HCT116 (cell line): ENCODE measurements around the gene CASK. TPM values are rescaled to one million over a fixed set of nuclear protein-coding genes. Genes with fewer than 3 reads are reported as not detected.

ENCODE experiments used
- ATAC-seq: fragments of 200-7000 bp; cut with Tn5 transposase; 2 replicates; pipeline ENCODE4 v1.9.1; 2020; ENCODE audit warnings: mild to moderate bottlenecking, moderate library complexity
- BruUV-seq: library from RNA; stranded (reverse); fragments of 400-500 nt; replicated peaks from 2 replicates; lab custom pipeline; 2021; lab: Mats Ljungman, UMichigan
- CTCF ChIA-PET: fragments of 300-600 bp; sonication (Branson Sonifier 250); formaldehyde crosslinking; loops from one replicate; lab custom pipeline; 2021; ENCODE audit warnings: antibody characterized with exemption; lab: Charles Lee
- POLR2A ChIA-PET: fragments of 300-600, 350-600 bp; sonication (Branson Sonifier 250); formaldehyde crosslinking; loops from one replicate; lab custom pipeline; 2021; ENCODE audit warnings: antibody characterized with exemption; lab: Charles Lee
- RAD21 ChIA-PET, 2 experiments: fragments of 300-600 bp; sonication (Branson Sonifier 250); formaldehyde crosslinking; loops; one replicate each; lab custom pipeline; 2023; ENCODE audit warnings: low total read pairs in 2 of 2; ENCODE audit not compliant: uncharacterized antibody in 2 of 2, unreplicated experiment in 2 of 2, low non-redundant PET in 1 of 2; lab: Charles Lee
- DNase-seq: peaks from one replicate; pipeline ENCODE4 v3.0.0-alpha.2; 2010; ENCODE audit warnings: low read depth, low spot score
- H2AFZ ChIP-seq: fragments of 200-600 bp; shearing (Covaris generic), sonication (generic); 2 replicates; pipeline ENCODE4 v1.6.1; 2017; ENCODE audit warnings: low read depth, mixed run types, mixed read lengths, antibody characterized with exemption, low read length; ENCODE audit not compliant: poor library complexity, severe bottlenecking
- H3K27ac ChIP-seq: 2 replicates; pipeline ENCODE4 v1.5.1; 2012; ENCODE audit warnings: low read depth, low read length
- H3K27me3 ChIP-seq: fragments of 200-600 bp; sonication (generic); 2 replicates; pipeline ENCODE4 v1.6.1; 2016; ENCODE audit warnings: mixed run types, low read length, mixed read lengths; ENCODE audit not compliant: insufficient read depth
- H3K36me3 ChIP-seq, 2 experiments: fragments of 200-500 bp in 1 of 2; fragments of 200-600 bp in 1 of 2; sonication (Bioruptor generic) in 1 of 2; sonication (generic) in 1 of 2; 2 replicates each; pipeline versions ENCODE4 v1.5.1 to v1.6.1; 2014 to 2016; ENCODE audit warnings: low read length in 2 of 2, inconsistent platforms in 1 of 2, mixed read lengths in 1 of 2, mixed run types in 1 of 2; ENCODE audit not compliant: insufficient read depth in 2 of 2, control insufficient read depth in 1 of 2
- H3K4me1 ChIP-seq, 2 experiments: fragments of 200-600 bp in 1 of 2; sonication (generic) in 1 of 2; 2 replicates each; pipeline versions ENCODE4 v1.5.1 to v1.6.1; 2012 to 2017; ENCODE audit warnings: low read length in 2 of 2, inconsistent platforms in 1 of 2, mild to moderate bottlenecking in 1 of 2, mixed read lengths in 1 of 2, mixed run types in 1 of 2, moderate library complexity in 1 of 2; ENCODE audit not compliant: insufficient read depth in 2 of 2, control insufficient read depth in 1 of 2
- H3K4me2 ChIP-seq: fragments of 200-600 bp; sonication (generic); 2 replicates; pipeline ENCODE4 v1.6.1; 2017; ENCODE audit warnings: mixed run types, low read length, mixed read lengths
- H3K4me3 ChIP-seq, 2 experiments: fragments of 200-600 bp in 1 of 2; sonication (generic) in 1 of 2; replicated peaks in 1 of 2; 2 replicates each; pipeline ENCODE4 v1.5.1; 2011 to 2016; ENCODE audit warnings: low read length in 2 of 2, control low read depth in 1 of 2, low read depth in 1 of 2, mild to moderate bottlenecking in 1 of 2, mixed read lengths in 1 of 2, mixed run types in 1 of 2
- H3K79me2 ChIP-seq: fragments of 200-600 bp; sonication (generic); 2 replicates; pipeline ENCODE4 v1.6.1; 2017; ENCODE audit warnings: mild to moderate bottlenecking, mixed run types, low read length, moderate library complexity, mixed read lengths; ENCODE audit not compliant: insufficient read depth
- H3K9ac ChIP-seq: fragments of 200-600 bp; sonication (generic); 2 replicates; pipeline ENCODE4 v1.6.1; 2016; ENCODE audit warnings: low read length, mixed read lengths
- H3K9me2 ChIP-seq: fragments of 200-600 bp; sonication (generic), shearing (Covaris generic); 2 replicates; pipeline ENCODE4 v1.6.1; 2017; ENCODE audit warnings: mixed run types, mild to moderate bottlenecking, moderate library complexity; ENCODE audit not compliant: insufficient read depth
- H3K9me3 ChIP-seq, 2 experiments: fragments of 200-500 bp in 1 of 2; fragments of 200-600 bp in 1 of 2; sonication (Bioruptor generic) in 1 of 2; sonication (generic) in 1 of 2; 2 replicates each; pipeline ENCODE4 v1.6.1; 2014 to 2017; ENCODE audit warnings: low read length in 2 of 2, mixed read lengths in 2 of 2, inconsistent platforms in 1 of 2, low read depth in 1 of 2, mild to moderate bottlenecking in 1 of 2, mixed run types in 1 of 2, moderate library complexity in 1 of 2; ENCODE audit not compliant: control insufficient read depth in 1 of 2, insufficient read depth in 1 of 2
- H4K20me1 ChIP-seq: fragments of 200-600 bp; sonication (generic), shearing (Covaris generic); 2 replicates; pipeline ENCODE4 v1.6.1; 2017; ENCODE audit warnings: mixed run types, mild to moderate bottlenecking, moderate library complexity; ENCODE audit not compliant: insufficient read depth
- ATF3 ChIP-seq: IDR thresholded peaks from 2 replicates; pipeline ENCODE4 v1.6.1; 2012
- CTCF ChIP-seq, 3 experiments: fragments of 200-600 bp in 1 of 3; sonication (generic) in 1 of 3; IDR thresholded peaks in 2 of 3; conservative IDR thresholded peaks in 1 of 3; 2 replicates each; pipeline ENCODE4 v1.5.1; 2012 to 2017; ENCODE audit warnings: low read depth in 2 of 3, low read length in 2 of 3, antibody characterized with exemption in 1 of 3, borderline replicate concordance in 1 of 3, control low read depth in 1 of 3, mild to moderate bottlenecking in 1 of 3, mixed read lengths in 1 of 3, mixed run types in 1 of 3, moderate library complexity in 1 of 3; ENCODE audit not compliant: insufficient read depth in 1 of 3
- SP1 ChIP-seq: IDR thresholded peaks from 2 replicates; pipeline ENCODE4 v1.6.1; 2012; ENCODE audit warnings: low read depth
- SRF ChIP-seq: IDR thresholded peaks from 2 replicates; pipeline ENCODE4 v1.6.1; 2012; ENCODE audit warnings: low read depth
- YY1 ChIP-seq: IDR thresholded peaks from 2 replicates; pipeline ENCODE4 v1.6.1; 2011; ENCODE audit warnings: low read length, low read depth, moderate library complexity, mild to moderate bottlenecking; ENCODE audit not compliant: insufficient replicate concordance; ENCODE audit errors: extremely low read depth
- ZBTB33 ChIP-seq: IDR thresholded peaks from 2 replicates; pipeline ENCODE4 v1.6.1; 2011; ENCODE audit warnings: mild to moderate bottlenecking, low read length, moderate library complexity; ENCODE audit not compliant: insufficient replicate concordance; ENCODE audit errors: extremely low read depth
- ZFX ChIP-seq: fragments of 450-650 bp; IDR thresholded peaks from 2 replicates; pipeline ENCODE4 v1.6.1; 2017
- ZNF274 ChIP-seq: fragments of 200-500 bp; sonication (Bioruptor generic); IDR thresholded peaks from 2 replicates; pipeline ENCODE4 v1.6.1; 2014; ENCODE audit warnings: mild to moderate bottlenecking, low read depth, low read length, inconsistent platforms
- intact Hi-C: fragments of 100-400 bp; cut with micrococcal nuclease; formaldehyde crosslinking; loops from 2 replicates; pipeline ENCODE4 v1.10.0; 2022
- total RNA-seq: library from RNA; stranded (reverse); gene quantifications from one replicate; pipeline ENCODE4 v1.2.1, GENCODE V29; 2021; ENCODE audit not compliant: unreplicated experiment
- TF ChIP-seq, protein P1 (sequence below): IDR thresholded peaks from 2 replicates; pipeline ENCODE4 v1.6.1; 2012

Gene CASK
- total RNA-seq, 1 experiment from 2014 or later, result 39.0 TPM

- no peak overlapping the region for H3K27ac ChIP-seq
- ATAC-seq, result no peak
- POLR2A ChIA-PET, result no interaction called here
- H3K9me2 ChIP-seq, result no peaks in the 10 kb centered on the region
- no peaks in the 10 kb centered on the region for H4K20me1 ChIP-seq
- no peak overlapping the region for H3K4me2 ChIP-seq
- TF ChIP-seq ZNF274 (no peak), CTCF (IDR thresholded peaks at IDR 0.05 in 2 of 3, conservative IDR thresholded peaks at IDR 0.05 in 1 of 3; ENCODE audit: borderline replicate concordance in 1 of 3, insufficient read depth in 1 of 3, low read depth in 2 of 3, low read length in 2 of 3) (no peak), SP1 (no peak), ATF3 (no peak), YY1 (no peak), ZBTB33 (no peak), SRF (no peak), ZFX (no peak)
- TF ChIP-seq, protein P1, sequence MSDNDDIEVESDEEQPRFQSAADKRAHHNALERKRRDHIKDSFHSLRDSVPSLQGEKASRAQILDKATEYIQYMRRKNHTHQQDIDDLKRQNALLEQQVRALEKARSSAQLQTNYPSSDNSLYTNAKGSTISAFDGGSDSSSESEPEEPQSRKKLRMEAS, result no peak
- intact Hi-C loops, result no loop called here
- H3K9ac ChIP-seq, result no peak overlapping the region
- BruUV-seq, result no TSS peak
- no peaks in the 10 kb centered on the region for H3K36me3 ChIP-seq
- H3K4me3 ChIP-seq, result no peak overlapping the region
- no peaks in the 10 kb centered on the region for H3K4me1 ChIP-seq
- H3K79me2 ChIP-seq, result no peaks in the 10 kb centered on the region
- RAD21 ChIA-PET, result no interaction called here
- H2AFZ ChIP-seq, result no peak overlapping the region
- no peaks in the 10 kb centered on the region for H3K9me3 ChIP-seq
- no peak for DNase-seq
- no peaks in the 10 kb centered on the region for H3K27me3 ChIP-seq
- CTCF ChIA-PET, result no interaction called here
Observed at GRCh38 chrX:41721590-41721989, 201.8 kb downstream of the CASK start.
